ENCODE measurements around the gene ARSG.

The ARSG gene

GRCh38 chr17:68428498-68429172, 137.3 kb downstream of the ARSG start:
- no peak for DNase-seq (ENCODE audit: low read depth in 2 of 2)

GRCh38 chr17:68429881-68430280, 138.6 kb downstream of the ARSG start:
- DNase-seq (ENCODE audit: low read depth in 2 of 2): no peak

GRCh38 chr17:68431045-68431608, 139.8 kb downstream of the ARSG start:
- no peak for DNase-seq (ENCODE audit: low read depth in 2 of 2)

GRCh38 chr17:68431661-68432071, 140.4 kb downstream of the ARSG start:
- no peak for DNase-seq (ENCODE audit: low read depth in 2 of 2)

GRCh38 chr17:68432086-68432864, 141.0 kb downstream of the ARSG start:
- no peak for DNase-seq (ENCODE audit: low read depth in 2 of 2)

GRCh38 chr17:68433211-68433610, 141.9 kb downstream of the ARSG start:
- no peak for DNase-seq (ENCODE audit: low read depth in 2 of 2)

GRCh38 chr17:68433911-68434508, 142.7 kb downstream of the ARSG start:
- no peak for DNase-seq (ENCODE audit: low read depth in 2 of 2)

- DNase-seq (ENCODE audit: low read depth in 2 of 2): no peak
Observed at GRCh38 chr17:68435361-68435760, 144.1 kb downstream of the ARSG start.

GRCh38 chr17:68435876-68436842, 144.9 kb downstream of the ARSG start:
- peak; percentile 62 to 64 for DNase-seq (ENCODE audit: low read depth in 2 of 2)

- DNase-seq (ENCODE audit: low read depth in 2 of 2): no peak
Observed at GRCh38 chr17:68437979-68438822, 146.9 kb downstream of the ARSG start.

- no peak for DNase-seq (ENCODE audit: low read depth in 2 of 2)
Observed at GRCh38 chr17:68439656-68440290, 148.5 kb downstream of the ARSG start.

GRCh38 chr17:68440526-68440925, 149.2 kb downstream of the ARSG start:
- DNase-seq (ENCODE audit: low read depth in 2 of 2): no peak

GRCh38 chr17:68441070-68441770, 149.9 kb downstream of the ARSG start:
- no peak for DNase-seq (ENCODE audit: low read depth in 2 of 2)

- no peak for DNase-seq (ENCODE audit: low read depth in 2 of 2)
Observed at GRCh38 chr17:68443972-68444464, 152.7 kb downstream of the ARSG start.

- no peak for DNase-seq (ENCODE audit: low read depth in 2 of 2)
Observed at GRCh38 chr17:68445671-68446070, 154.4 kb downstream of the ARSG start.

- DNase-seq (ENCODE audit: low read depth in 2 of 2): no peak
Observed at GRCh38 chr17:68446626-68447041, 155.3 kb downstream of the ARSG start.

GRCh38 chr17:68449021-68449739, 157.9 kb downstream of the ARSG start:
- DNase-seq (ENCODE audit: low read depth in 2 of 2): no peak

GRCh38 chr17:68450391-68450790, 159.1 kb downstream of the ARSG start:
- DNase-seq (ENCODE audit: low read depth in 2 of 2): no peak

Measured in stimulated activated CD8-positive, alpha-beta memory T cell treated with anti-CD3 and anti-CD28 coated beads, Interleukin-15, amount 100 ng/mL, for 48 hours (primary cell).